GM06990 (cell line): ENCODE results near the gene FAM167B.
"Not testable (repeated sequence)": the region's sequence is repeated elsewhere in the genome, so short reads cannot be mapped to it uniquely, and the experiment has no call there.

Experiments
- DNase-seq: peaks from one replicate; pipeline ENCODE4 v3.0.0-alpha.2; 2011; ENCODE audit not compliant: insufficient read length; ENCODE audit errors: extremely low read depth
- H3K27me3 ChIP-seq: replicated peaks from 2 replicates; pipeline ENCODE4 v1.6.0; 2011; ENCODE audit warnings: low read length; ENCODE audit not compliant: control insufficient read depth, insufficient read depth
- H3K36me3 ChIP-seq: 2 replicates; pipeline ENCODE4 v1.5.1; 2011; ENCODE audit warnings: low read length; ENCODE audit not compliant: control insufficient read depth, insufficient read depth
- H3K4me3 ChIP-seq: replicated peaks from 2 replicates; pipeline ENCODE4 v1.5.1; 2011; ENCODE audit warnings: low read depth, mild to moderate bottlenecking, control low read depth, low read length
- CTCF ChIP-seq: IDR thresholded peaks from 2 replicates; pipeline ENCODE4 v1.5.1; 2011; ENCODE audit warnings: low read length, control low read depth, mild to moderate bottlenecking, inconsistent platforms; ENCODE audit not compliant: insufficient read depth, poor library complexity, severe bottlenecking

Gene FAM167B

GRCh38 chr1:32286763-32287162 lies 39.7 kb downstream of the FAM167B start:
- Histone ChIP-seq H3K36me3 (peaks cover 9% of the 10 kb centered on the region), H3K4me3 (no peak overlapping the region), H3K27me3 (no peaks in the 10 kb centered on the region)
- no peak for DNase-seq
- TF ChIP-seq CTCF, result no peak

- Histone ChIP-seq H3K36me3 (peaks cover 6% of the 10 kb centered on the region), H3K27me3 (no peaks in the 10 kb centered on the region), H3K4me3 (no peak overlapping the region)
- DNase-seq, result no peak
- no peak for TF ChIP-seq CTCF
Observed at GRCh38 chr1:32289256-32289655, 42.2 kb downstream of the FAM167B start.

GRCh38 chr1:32291145-32291707 lies 44.2 kb downstream of the FAM167B start:
- no peak for TF ChIP-seq CTCF
- H3K4me3 ChIP-seq, result peak overlapping the region; percentile 59
- 0 out of 2 replicates have a peak, but pooled peaks cover 2% of the 10 kb centered on the region for H3K36me3 ChIP-seq
- H3K27me3 ChIP-seq, result no peaks in the 10 kb centered on the region
- DNase-seq, result no peak

- peak; percentile 99 for DNase-seq
- Histone ChIP-seq H3K4me3 (peak within 1 kb of the TSS; percentile 96), H3K36me3 (peaks cover 3% of the 10 kb centered on the region; the same call in 1 of the 2 replicates), H3K27me3 (no peaks in the 10 kb centered on the region)
- no peak for TF ChIP-seq CTCF
Observed at GRCh38 chr1:32291708-32292538, 44.9 kb downstream of the FAM167B start, which contains the start of gene HDAC1. Gene HDAC1 (plus strand): TSS chr1:32292083. CDS start chr1:32292170, 87 bp downstream.

- DNase-seq, H3K4me3 ChIP-seq, H3K27me3 ChIP-seq: not testable (repeated sequence)
- H3K36me3 ChIP-seq, result peaks cover 10% of the 10 kb centered on the region
Observed at GRCh38 chr1:32298211-32298610, 51.2 kb downstream of the FAM167B start.
